Activated CD4-positive, alpha-beta T cell treated with anti-CD3 and anti-CD28 coated beads for 36 hours (primary cell): ENCODE data around the gene IQCK. TPM values are rescaled to one million over a fixed set of nuclear protein-coding genes. Genes with fewer than 3 reads are reported as not detected.

Source experiments
- ATAC-seq: fragments of 200-7000 bp; cut with Tn5 transposase; one replicate; pipeline ENCODE4 v1.10.0; 2021; ENCODE audit warnings: mild to moderate bottlenecking, moderate library complexity
- CTCF ChIA-PET: fragments of 350-600 bp; sonication (Branson Sonifier 250); formaldehyde crosslinking; loops from one replicate; lab custom pipeline; 2021; ENCODE audit warnings: antibody characterized with exemption; lab: Charles Lee
- POLR2A ChIA-PET: fragments of 350-600 bp; sonication (Branson Sonifier 250); formaldehyde crosslinking; loops from one replicate; lab custom pipeline; 2021; ENCODE audit warnings: antibody characterized with exemption, inconsistent platforms; lab: Charles Lee
- DNase-seq: peaks from one replicate; pipeline ENCODE4 v3.0.0-alpha.2; 2020
- H3K27ac Mint-ChIP-seq: one replicate; pipeline ENCODE4 v1.8.0; 2021; ENCODE audit warnings: mixed read lengths
- H3K27me3 Mint-ChIP-seq: one replicate; pipeline ENCODE4 v1.8.0; 2021; ENCODE audit warnings: mixed read lengths
- H3K36me3 Mint-ChIP-seq: one replicate; pipeline ENCODE4 v1.8.0; 2021; ENCODE audit warnings: low read depth, mixed read lengths
- H3K4me1 Mint-ChIP-seq: one replicate; pipeline ENCODE4 v1.8.0; 2021; ENCODE audit warnings: mixed read lengths
- H3K4me3 Mint-ChIP-seq: one replicate; pipeline ENCODE4 v1.8.0; 2021; ENCODE audit warnings: mild to moderate bottlenecking, moderate library complexity, mixed read lengths
- H3K9me3 Mint-ChIP-seq: one replicate; pipeline ENCODE4 v1.8.0; 2021; ENCODE audit warnings: low read depth, mixed read lengths
- intact Hi-C, 2 experiments: fragments of 100-400 bp; cut with DNase I in 1 of 2; cut with micrococcal nuclease in 1 of 2; formaldehyde crosslinking; loops; one replicate each; pipeline versions ENCODE4 v1.14.2 to v1.15.1; 2022 to 2024; cut with DNase I, micrococcal nuclease
- total RNA-seq, 2 experiments: library from RNA; stranded (reverse); gene quantifications; one replicate each; pipeline ENCODE4 v1.2.3, GENCODE V29; 2021

IQCK gene
- total RNA-seq, 2 experiments from 2014 or later: 2.7 to 3.5 TPM

GRCh38 chr16:19688396-19689024 is 29.6 kb upstream of the IQCK start:
- POLR2A ChIA-PET: no interaction called here
- intact Hi-C loops: no loop called here
- peaks cover 42% of the 10 kb centered on the region for H3K36me3 Mint-ChIP-seq

GRCh38 chr16:19689342-19689741 is 28.7 kb upstream of the IQCK start:
- H3K9me3 Mint-ChIP-seq: peaks cover 3% of the 10 kb centered on the region
- H3K27ac Mint-ChIP-seq: no peak overlapping the region
- no peak for ATAC-seq
- peaks cover 33% of the 10 kb centered on the region for H3K4me1 Mint-ChIP-seq
- H3K27me3 Mint-ChIP-seq: no peaks in the 10 kb centered on the region
- H3K36me3 Mint-ChIP-seq: peaks cover 41% of the 10 kb centered on the region
- CTCF ChIA-PET: interaction anchor here (1.0 to 1.3 kb wide), 2 partner anchors 8 to 90 kb away, joined by 3 to 4 read pairs; no protein-coding TSS in a partner anchor
- H3K4me3 Mint-ChIP-seq: no peak overlapping the region
- intact Hi-C loops: no loop called here
- peak; percentile 9 for DNase-seq
- POLR2A ChIA-PET: no interaction called here

More at GRCh38 chr16:19688396-19689024, 29.6 kb upstream of the IQCK start:
- CTCF ChIA-PET: interaction anchor here (0.5 to 1.0 kb wide), 2 partner anchors 21 to 89 kb away, joined by 3 to 4 read pairs; no protein-coding TSS in a partner anchor
- ATAC-seq (no peak), DNase-seq (no peak)
- H3K4me1 Mint-ChIP-seq: peaks cover 31% of the 10 kb centered on the region
- H3K27ac Mint-ChIP-seq: no peak overlapping the region
- no peaks in the 10 kb centered on the region for H3K27me3 Mint-ChIP-seq
- no peak overlapping the region for H3K4me3 Mint-ChIP-seq
- H3K9me3 Mint-ChIP-seq: peaks cover 4% of the 10 kb centered on the region

DNA sequence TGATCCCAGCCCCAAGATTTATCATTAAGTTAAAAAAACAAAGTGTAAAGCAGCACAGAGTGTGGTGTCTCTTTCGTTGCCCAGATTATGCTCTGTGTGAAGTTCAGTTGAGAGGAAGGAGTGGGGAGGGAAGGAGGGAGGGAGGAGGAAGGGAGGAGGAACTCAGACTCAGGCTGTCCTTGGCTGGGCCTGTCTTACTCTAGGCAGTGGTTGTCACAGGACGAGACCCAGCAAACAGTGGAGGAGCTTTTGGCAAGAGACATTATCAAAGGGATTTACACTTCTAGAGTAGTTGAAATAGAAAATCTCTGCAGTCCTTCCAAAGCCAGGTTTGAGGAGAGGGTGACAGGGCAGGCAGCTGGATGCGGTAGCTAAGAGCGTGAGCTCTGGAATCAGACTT is 27.9 kb upstream of the IQCK start:
- intact Hi-C loops: no loop called here
- Mint-ChIP-seq H3K9me3 (peaks cover under 1% of the 10 kb centered on the region), H3K27ac (peak overlapping the region; percentile 55), H3K4me1 (peaks cover 37% of the 10 kb centered on the region), H3K36me3 (peaks cover 37% of the 10 kb centered on the region), H3K4me3 (no peak overlapping the region), H3K27me3 (no peaks in the 10 kb centered on the region)
- ChIA-PET CTCF (interaction anchor here (0.7 to 1.3 kb wide), 3 partner anchors 9 to 83 kb away, joined by 3 to 4 read pairs (median 3); no protein-coding TSS in a partner anchor), POLR2A (no interaction called here)
- DNase-seq: no peak
- peak; percentile 36 for ATAC-seq

DNA sequence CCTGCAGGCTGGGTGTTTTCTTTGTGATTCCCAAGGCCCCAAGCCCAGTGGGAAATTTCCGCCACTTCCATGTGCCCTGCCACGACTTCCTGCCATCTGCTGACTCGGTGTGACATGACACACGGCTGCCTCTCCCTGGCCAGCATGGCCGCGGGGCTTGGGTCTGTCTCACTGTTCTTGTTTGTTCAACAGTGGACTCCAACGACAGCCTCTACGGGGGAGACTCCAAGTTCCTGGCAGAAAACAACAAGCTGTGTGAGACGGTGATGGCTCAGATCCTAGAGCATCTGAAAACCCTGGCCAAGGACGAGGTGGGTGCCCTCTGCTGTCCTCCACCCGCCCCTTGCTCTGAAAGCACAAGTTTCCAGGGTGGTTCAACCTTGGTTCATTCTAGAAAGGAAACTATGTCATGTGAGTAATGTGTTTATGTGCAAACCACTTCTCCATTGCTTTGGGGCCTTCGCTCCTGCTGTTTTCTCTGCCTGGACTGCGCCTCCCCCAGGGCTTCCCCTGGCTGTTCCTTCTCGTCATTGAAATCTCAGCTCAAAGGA is 26.8 kb upstream of the IQCK start:
- ATAC-seq (no peak), DNase-seq (no peak)
- ChIA-PET CTCF (interaction anchor here (1.1 kb wide), 1 partner anchor 84 kb away, joined by 3 read pairs; no protein-coding TSS in a partner anchor), POLR2A (no interaction called here)
- intact Hi-C loops: no loop called here
- peaks cover 26% of the 10 kb centered on the region for H3K36me3 Mint-ChIP-seq
- H3K27me3 Mint-ChIP-seq: no peaks in the 10 kb centered on the region
- H3K9me3 Mint-ChIP-seq: no peaks in the 10 kb centered on the region
- no peak overlapping the region for H3K4me3 Mint-ChIP-seq
- peak overlapping the region; percentile 60 for H3K27ac Mint-ChIP-seq
- peaks cover 44% of the 10 kb centered on the region for H3K4me1 Mint-ChIP-seq

DNA sequence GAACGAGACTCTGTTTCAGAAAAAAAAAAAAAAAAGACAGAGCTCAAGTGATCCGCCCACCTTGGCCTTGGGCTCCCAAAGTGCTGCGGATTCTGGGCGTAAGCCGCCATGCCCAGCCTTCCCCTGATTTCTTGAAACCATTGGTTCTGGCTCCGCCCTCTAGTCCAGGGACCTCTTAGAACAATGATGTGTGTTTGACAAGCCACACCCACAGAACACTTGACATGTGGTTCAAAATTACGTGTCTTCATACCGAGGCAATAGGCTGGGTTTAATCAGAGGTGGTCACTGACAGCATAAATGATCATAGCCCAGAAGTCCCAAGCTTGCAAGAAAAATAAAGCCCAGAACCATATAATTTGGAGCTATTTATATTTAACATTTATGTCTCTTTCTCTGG is 23.1 kb upstream of the IQCK start:
- DNase-seq (no peak), ATAC-seq (no peak)
- ChIA-PET POLR2A (no interaction called here), CTCF (interaction anchor here (0.6 to 1.3 kb wide), 2 partner anchors 111 to 740 kb away, joined by 3 read pairs; no protein-coding TSS in a partner anchor)
- Mint-ChIP-seq H3K4me3 (no peak overlapping the region), H3K27ac (no peak overlapping the region), H3K4me1 (peaks cover 62% of the 10 kb centered on the region), H3K36me3 (peaks cover 33% of the 10 kb centered on the region), H3K27me3 (no peaks in the 10 kb centered on the region), H3K9me3 (no peaks in the 10 kb centered on the region)
- intact Hi-C loops: loop anchor here in 1 of 2 experiments (5.0 kb wide), 1 partner anchor 192 kb away; no protein-coding TSS in a partner anchor

DNA sequence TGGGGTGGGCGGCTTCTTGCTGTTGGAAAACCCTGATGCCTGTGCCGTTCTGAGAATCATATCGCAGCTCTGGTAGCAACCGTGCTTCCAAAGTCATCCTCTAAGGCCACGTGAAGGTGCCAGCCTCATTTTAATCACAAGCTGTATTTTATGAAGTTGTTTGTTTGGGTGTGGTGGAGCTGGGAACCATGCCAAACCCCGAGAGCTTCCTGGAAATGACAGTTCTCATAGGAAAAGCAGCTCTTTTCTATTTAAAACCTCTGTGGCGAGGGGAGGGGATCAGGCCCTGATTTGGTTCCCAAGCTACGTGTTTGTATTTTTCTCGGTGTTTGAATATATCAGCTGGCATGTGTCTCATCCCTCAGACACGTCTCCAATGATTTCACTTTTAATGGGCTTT is 21.7 kb upstream of the IQCK start:
- ATAC-seq (peak; percentile 47), DNase-seq (peak; percentile 74)
- H3K9me3 Mint-ChIP-seq: no peaks in the 10 kb centered on the region
- H3K27me3 Mint-ChIP-seq: no peaks in the 10 kb centered on the region
- H3K36me3 Mint-ChIP-seq: peaks cover 44% of the 10 kb centered on the region
- H3K27ac Mint-ChIP-seq: peak overlapping the region; percentile 75
- intact Hi-C loops: loop anchor here in 1 of 2 experiments (1.0 to 5.0 kb wide), 2 partner anchors 22 to 191 kb away; partner anchors contain the start of genes IQCK and KNOP1
- POLR2A ChIA-PET: interaction anchor here (0.6 to 0.7 kb wide), 2 partner anchors 17 to 21 kb away, joined by 3 to 6 read pairs; no protein-coding TSS in a partner anchor
- H3K4me3 Mint-ChIP-seq: peak overlapping the region; percentile 17
- H3K4me1 Mint-ChIP-seq: peaks cover 65% of the 10 kb centered on the region
- CTCF ChIA-PET: interaction anchor here (0.6 to 1.5 kb wide), 3 partner anchors 80 to 211 kb away, joined by 3 to 4 read pairs (median 3); no protein-coding TSS in a partner anchor

DNA sequence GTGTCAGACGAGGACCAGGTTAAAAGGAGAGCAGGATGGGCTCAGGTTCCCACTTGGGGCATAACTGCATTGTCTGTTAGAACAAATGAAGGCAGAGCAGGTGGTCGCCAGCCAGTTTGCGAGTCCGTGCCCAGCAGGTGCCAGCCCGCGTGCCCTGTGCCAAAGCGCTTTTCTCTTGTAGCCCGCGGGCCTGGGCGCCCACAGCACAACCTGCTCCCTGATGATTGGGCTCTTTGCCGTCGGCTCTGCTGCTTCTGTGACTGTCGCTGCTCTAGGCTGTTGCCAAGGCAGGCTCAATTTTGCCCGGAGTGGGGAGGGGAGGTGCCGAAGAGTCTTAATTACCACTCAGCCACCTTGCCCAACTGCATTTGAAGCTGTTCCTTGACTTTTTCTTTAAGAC is 21.1 kb upstream of the IQCK start:
- Mint-ChIP-seq H3K27ac (peak overlapping the region; percentile 75), H3K36me3 (peaks cover 43% of the 10 kb centered on the region), H3K4me1 (peaks cover 62% of the 10 kb centered on the region), H3K27me3 (no peaks in the 10 kb centered on the region), H3K4me3 (no peak overlapping the region), H3K9me3 (no peaks in the 10 kb centered on the region)
- ChIA-PET POLR2A (no interaction called here), CTCF (interaction anchor here (0.6 to 1.5 kb wide), 4 partner anchors 81 to 211 kb away, joined by 3 to 4 read pairs (median 3); no protein-coding TSS in a partner anchor)
- intact Hi-C loops: loop anchor here in 1 of 2 experiments (1.0 to 5.0 kb wide), 2 partner anchors 21 to 190 kb away; partner anchors contain the start of genes IQCK and KNOP1
- ATAC-seq (no peak), DNase-seq (no peak)

DNA sequence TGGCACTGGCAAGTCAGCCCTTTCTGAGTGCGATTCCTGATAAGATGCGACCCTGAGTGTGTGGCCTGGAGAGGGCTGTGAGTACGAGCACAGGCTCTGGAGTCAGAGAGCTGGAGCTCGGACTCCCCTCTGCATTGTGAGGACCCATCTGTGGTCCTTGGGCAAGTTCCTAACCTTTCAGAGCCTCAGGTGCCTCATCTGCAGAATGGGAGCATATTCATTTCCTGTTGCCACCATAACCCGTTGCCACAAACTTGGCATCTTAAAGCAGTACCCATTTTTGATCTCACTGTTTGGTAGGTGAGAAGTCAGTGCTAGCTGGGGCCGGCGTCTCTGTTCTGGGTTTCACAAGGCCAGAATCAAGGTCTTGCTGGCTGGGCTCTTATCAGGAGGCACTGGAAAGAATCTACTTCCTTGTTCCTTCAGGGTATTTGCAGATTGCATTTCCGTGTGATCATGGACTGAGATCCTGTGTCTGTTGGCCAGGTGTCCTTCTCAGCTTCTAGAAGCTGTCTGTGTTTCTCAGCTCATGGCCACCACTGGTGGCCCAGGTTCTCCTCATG is 20.2 kb upstream of the IQCK start:
- ATAC-seq (no peak), DNase-seq (no peak)
- Mint-ChIP-seq H3K4me1 (peaks cover 62% of the 10 kb centered on the region), H3K4me3 (no peak overlapping the region), H3K36me3 (peaks cover 47% of the 10 kb centered on the region), H3K27me3 (no peaks in the 10 kb centered on the region), H3K27ac (no peak overlapping the region), H3K9me3 (no peaks in the 10 kb centered on the region)
- POLR2A ChIA-PET: no interaction called here
- intact Hi-C loops: loop anchor here in 1 of 2 experiments (5.0 kb wide), 1 partner anchor 189 kb away; no protein-coding TSS in a partner anchor
- CTCF ChIA-PET: interaction anchor here (1.1 kb wide), 1 partner anchor 189 kb away, joined by 3 read pairs; no protein-coding TSS in a partner anchor

DNA sequence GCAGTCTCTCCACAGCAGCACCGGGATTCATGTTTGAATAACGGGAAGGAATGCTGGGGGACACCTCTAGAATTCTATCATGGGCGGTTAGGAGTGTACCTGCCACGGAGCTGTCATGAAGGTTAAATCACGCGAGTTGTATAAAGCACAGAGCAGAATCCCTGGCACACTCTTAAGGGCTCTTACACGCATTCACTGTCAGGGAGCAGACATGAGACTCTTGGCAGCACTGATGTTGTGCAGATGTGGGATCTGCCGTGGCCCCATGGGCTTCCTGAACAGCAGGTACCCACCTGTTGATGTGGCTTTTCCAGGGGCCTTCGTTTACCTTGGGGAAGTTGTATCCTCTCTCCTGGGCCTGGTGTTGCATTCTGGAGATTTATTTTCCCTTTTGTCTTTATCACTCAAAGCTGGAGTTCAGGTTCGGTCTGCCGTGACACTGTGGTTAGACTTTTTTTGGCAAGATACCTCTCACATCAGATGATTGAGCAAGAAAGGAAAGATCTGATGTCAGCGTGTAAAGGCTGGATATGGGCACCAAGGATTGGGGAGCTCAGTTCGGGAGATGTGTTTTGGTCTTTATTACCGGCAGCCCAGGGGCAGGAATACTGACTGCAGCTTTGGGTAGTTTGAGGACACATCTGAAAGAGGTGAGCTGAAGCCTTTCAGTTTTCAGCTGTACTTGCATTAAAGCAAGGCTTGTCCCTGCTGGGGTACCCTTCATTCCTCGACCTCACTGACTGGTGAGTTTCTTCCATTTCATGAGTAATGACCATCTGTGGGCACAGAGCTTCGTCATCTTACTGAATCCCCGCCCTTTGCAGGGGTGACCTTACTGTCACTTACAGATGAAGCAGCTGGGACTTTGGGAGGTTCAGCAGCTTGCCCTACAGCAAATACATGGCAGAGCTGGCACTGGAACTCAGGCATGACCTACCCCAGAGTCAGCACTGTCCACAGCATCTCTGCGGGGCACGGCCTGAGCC is 19.3 kb upstream of the IQCK start:
- Mint-ChIP-seq H3K36me3 (peaks cover 55% of the 10 kb centered on the region), H3K9me3 (no peaks in the 10 kb centered on the region), H3K4me1 (peaks cover 64% of the 10 kb centered on the region), H3K4me3 (no peak overlapping the region), H3K27ac (peak overlapping the region; percentile 72), H3K27me3 (no peaks in the 10 kb centered on the region)
- peak; percentile 60 for ATAC-seq
- intact Hi-C loops: loop anchor here in 1 of 2 experiments (5.0 kb wide), 1 partner anchor 189 kb away; no protein-coding TSS in a partner anchor
- ChIA-PET CTCF (interaction anchor here (0.8 to 1.4 kb wide), 2 partner anchors 15 to 50 kb away, joined by 3 read pairs; no protein-coding TSS in a partner anchor), POLR2A (interaction anchor here (0.9 kb wide), 1 partner anchor 144 kb away, joined by 3 read pairs; no protein-coding TSS in a partner anchor)
- DNase-seq: peak; percentile 37

- ATAC-seq: no peak
- intact Hi-C loops: loop anchor here in 1 of 2 experiments (5.0 kb wide), 1 partner anchor 188 kb away; no protein-coding TSS in a partner anchor
- no peak for DNase-seq
- POLR2A ChIA-PET: interaction anchor here (0.9 kb wide), 1 partner anchor 144 kb away, joined by 3 read pairs; no protein-coding TSS in a partner anchor
- CTCF ChIA-PET: interaction anchor here (0.8 to 1.4 kb wide), 2 partner anchors 14 to 50 kb away, joined by 3 read pairs; no protein-coding TSS in a partner anchor
- no peak overlapping the region for H3K4me3 Mint-ChIP-seq
- no peaks in the 10 kb centered on the region for H3K27me3 Mint-ChIP-seq
- H3K27ac Mint-ChIP-seq: no peak overlapping the region
- peaks cover 61% of the 10 kb centered on the region for H3K4me1 Mint-ChIP-seq
- H3K36me3 Mint-ChIP-seq: peaks cover 56% of the 10 kb centered on the region
- no peaks in the 10 kb centered on the region for H3K9me3 Mint-ChIP-seq
Observed at GRCh38 chr16:19699472-19699871, 18.6 kb upstream of the IQCK start.
